PC-9 (cell line): ENCODE data around the gene RNU1-1.
"Not testable (repeated sequence)": the region's sequence is repeated elsewhere in the genome, so short reads cannot be mapped to it uniquely, and the experiment has no call there.

ENCODE experiments used
- CTCF ChIP-seq: fragments of 200-600 bp; sonication (generic); conservative IDR thresholded peaks from 2 replicates; pipeline ENCODE4 v1.6.1; 2017; ENCODE audit warnings: mixed run types, antibody characterized with exemption, mild to moderate bottlenecking, moderate library complexity
- EZH2 ChIP-seq: fragments of 200-600 bp; sonication (generic); IDR thresholded peaks from 2 replicates; pipeline ENCODE4 v1.8.0; 2017; ENCODE audit warnings: antibody characterized with exemption, low read depth

DNA sequence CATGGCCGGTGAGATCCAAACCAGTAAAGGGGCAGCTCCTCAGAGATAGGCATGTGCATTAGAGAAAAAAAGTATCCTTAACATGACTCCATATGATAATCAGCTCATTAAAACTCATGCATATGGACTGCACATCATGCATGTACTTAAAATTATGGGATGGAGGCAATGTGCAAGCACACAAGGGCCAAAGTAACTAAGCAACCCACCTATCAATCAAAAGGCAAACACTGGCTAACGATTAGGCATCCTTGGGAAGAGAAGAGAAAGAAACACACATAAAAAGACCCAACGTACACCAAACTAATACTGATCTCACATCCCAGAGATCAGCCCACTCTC is 4.8 kb upstream of the RNU1-1 start:
- not testable (repeated sequence) for TF ChIP-seq CTCF, EZH2
